Heart right ventricle (tissue), 16 donors: ENCODE results near the gene MEGF10. TPM values are rescaled to one million over a fixed set of nuclear protein-coding genes. Genes with fewer than 3 reads are reported as not detected.

Source experiments
- ATAC-seq, 8 donors: fragments of 200-7000 bp; cut with Tn5 transposase; one replicate each; pipeline ENCODE4 v1.9.1; 2020; ENCODE audit warnings: mild to moderate bottlenecking in 8 of 8, moderate library complexity in 8 of 8, moderate number of reproducible peaks in 1 of 8
- DNase-seq, 2 donors: peaks; one replicate each; pipeline ENCODE4 v3.0.0-alpha.2; 2020
- H3K27ac ChIP-seq, 10 donors: fragments of 200-600 bp; sonication (generic) in 2 of 10; one replicate each; pipeline versions ENCODE4 v1.5.0 to v1.8.0; 2020 to 2022; ENCODE audit warnings: mild to moderate bottlenecking in 3 of 10
- H3K27me3 ChIP-seq, 7 donors: fragments of 200-600 bp; one replicate each; pipeline ENCODE4 v1.8.0; 2021 to 2022; ENCODE audit warnings: mild to moderate bottlenecking in 2 of 7
- H3K36me3 ChIP-seq, 9 donors: fragments of 200-600 bp; sonication (generic) in 1 of 9; one replicate each; pipeline versions ENCODE4 v1.5.0 to v1.8.0; 2020 to 2022; ENCODE audit warnings: mild to moderate bottlenecking in 2 of 9
- H3K4me1 ChIP-seq, 9 donors: fragments of 200-600 bp; sonication (generic) in 1 of 9; one replicate each; pipeline versions ENCODE4 v1.5.0 to v1.8.0; 2020 to 2022; ENCODE audit warnings: mild to moderate bottlenecking in 4 of 9
- H3K4me3 ChIP-seq, 10 donors: fragments of 200-600 bp; sonication (generic) in 2 of 10; one replicate each; pipeline versions ENCODE4 v1.5.0 to v1.8.0; 2020 to 2022; ENCODE audit warnings: mild to moderate bottlenecking in 7 of 10, moderate library complexity in 2 of 10
- H3K9me3 ChIP-seq, 11 donors: fragments of 200-600 bp in 10 of 11; sonication (generic) in 2 of 11; one replicate each; pipeline versions ENCODE4 v1.5.0 to v1.8.0; 2013 to 2022; ENCODE audit warnings: mild to moderate bottlenecking in 2 of 11, control low read depth in 1 of 11, moderate library complexity in 1 of 11
- WGBS, 2 donors: extraction: QIAGEN DNeasy Blood & Tissue Kit; methylation state at CpG; one replicate each; pipeline ENCODE4 v1.1.7; 2013; ENCODE audit warnings: inconsistent platforms in 1 of 2; 5-methylcytosine and 5-hydroxymethylcytosine counted together
- intact Hi-C, 10 donors: fragments of 100-400 bp; cut with DNase I; formaldehyde crosslinking; loops; one replicate each; pipeline versions ENCODE4 v1.11.1 to v1.14.2; 2022
- polyA plus RNA-seq, 2 donors: library from polyadenylated mRNA; stranded (reverse); fragments of 200-250 nt; gene quantifications; one replicate each; pipeline ENCODE4 v1.2.3, GENCODE V29; 2013
- total RNA-seq, 10 donors: library from RNA; stranded (reverse); fragmentation: NEBNext Ultra II Directional in 3 of 10; extraction: Animal tissue kit (Norgen Biotek cat#: 25700) in 3 of 10; gene quantifications; one replicate each; pipeline versions ENCODE4 v1.2.1 to v1.2.4, GENCODE V29; 2021 to 2023
- TF ChIP-seq, protein P1 (sequence below), 9 donors: fragments of 200-600 bp; sonication (generic) in 2 of 9; IDR thresholded peaks; one replicate each; pipeline versions ENCODE4 v1.5.0 to v1.8.0; 2021 to 2022; ENCODE audit warnings: antibody characterized with exemption in 9 of 9, mild to moderate bottlenecking in 5 of 9, moderate library complexity in 1 of 9
- donor health status: Arrhythmogenic right ventricular cardiomyopathy.
- donor health status: ischemic (EF 13 %, LVEDD 7.1; RV severe dilation, severe dysfunction).
- donor health status: healthy with polysubstance abuse.
- donor health status: DM: no; HTN: yes; CAD: no.
- donor health status: DM: no; HTN: no; CAD: no.
- donor health status: ischemic (EF 25% LVEDD 6.9; RV normal size, moderate dysfunction).
- donor health status: ischemic (EF 25% LVEDD 5.7; RV mildly dilated, moderate dysfunction).
- donor health status: healthy.
- donor health status: DM: yes; HTN: yes; CAD: no.
- donor health status: Ischemic cardiomyopathy.
- donor health status: ischemic (EF 35%, LVEDD 5.7; RV mildly dilated, moderate dysfunction).
- donor health status: nonischemic (EF 11% LVEDD 7.7; RV severe dilation, severe dysfunction).
- donor health status: DM: yes; HTN: yes; CAD: no.
- donor health status: PGD.
- donor health status: ischemic (EF 29% LVEDD 5.4; RV normal size, mild dysfunction).
- donor health status: nonischemic (EF 23%, LVEDD 6.1; RV moderate dilation, normal function).

The MEGF10 gene
- total and polyA plus RNA-seq, 12 donors = 0.02 to 1.0 (median 0.24) TPM; not detected in 1

DNA sequence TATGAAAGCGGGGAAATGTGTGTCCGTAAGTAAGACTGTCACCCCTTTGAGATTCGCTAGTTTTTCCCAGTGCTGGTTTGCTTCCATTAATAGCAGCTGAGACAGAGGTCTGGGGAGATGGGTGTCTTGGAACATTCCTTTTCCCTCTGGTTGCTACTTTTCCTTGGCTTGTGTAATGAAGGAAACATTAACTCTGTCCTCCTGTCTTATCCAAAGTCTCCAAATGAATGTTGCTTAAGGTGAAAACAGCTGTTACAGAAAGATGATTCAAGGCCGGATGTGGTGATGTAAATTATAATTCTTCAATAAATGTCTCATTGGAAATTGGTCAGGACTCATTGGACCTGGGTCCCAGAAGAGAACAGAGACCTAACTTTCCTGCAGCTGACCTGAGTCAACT, 50.0 kb downstream of the MEGF10 start:
- intact Hi-C loops = no loop called here
- H3K36me3 ChIP-seq = no peaks in the 10 kb centered on the region
- H3K4me1 ChIP-seq = no peaks in the 10 kb centered on the region
- H3K4me3 ChIP-seq = no peak overlapping the region
- no peak overlapping the region for H3K27ac ChIP-seq
- H3K27me3 ChIP-seq = no peaks in the 10 kb centered on the region
- ATAC-seq (no peak), DNase-seq (no peak)
- WGBS, 2 donors = 90 to 94% methylated on average over 4 of the region's 4 CpGs
- TF ChIP-seq, protein P1, sequence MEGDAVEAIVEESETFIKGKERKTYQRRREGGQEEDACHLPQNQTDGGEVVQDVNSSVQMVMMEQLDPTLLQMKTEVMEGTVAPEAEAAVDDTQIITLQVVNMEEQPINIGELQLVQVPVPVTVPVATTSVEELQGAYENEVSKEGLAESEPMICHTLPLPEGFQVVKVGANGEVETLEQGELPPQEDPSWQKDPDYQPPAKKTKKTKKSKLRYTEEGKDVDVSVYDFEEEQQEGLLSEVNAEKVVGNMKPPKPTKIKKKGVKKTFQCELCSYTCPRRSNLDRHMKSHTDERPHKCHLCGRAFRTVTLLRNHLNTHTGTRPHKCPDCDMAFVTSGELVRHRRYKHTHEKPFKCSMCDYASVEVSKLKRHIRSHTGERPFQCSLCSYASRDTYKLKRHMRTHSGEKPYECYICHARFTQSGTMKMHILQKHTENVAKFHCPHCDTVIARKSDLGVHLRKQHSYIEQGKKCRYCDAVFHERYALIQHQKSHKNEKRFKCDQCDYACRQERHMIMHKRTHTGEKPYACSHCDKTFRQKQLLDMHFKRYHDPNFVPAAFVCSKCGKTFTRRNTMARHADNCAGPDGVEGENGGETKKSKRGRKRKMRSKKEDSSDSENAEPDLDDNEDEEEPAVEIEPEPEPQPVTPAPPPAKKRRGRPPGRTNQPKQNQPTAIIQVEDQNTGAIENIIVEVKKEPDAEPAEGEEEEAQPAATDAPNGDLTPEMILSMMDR (IDR thresholded peaks at IDR 0.05) = no peak
- H3K9me3 ChIP-seq = peaks cover 0 to under 1% (median 0%) of the 10 kb centered on the region in 11 donors

DNA sequence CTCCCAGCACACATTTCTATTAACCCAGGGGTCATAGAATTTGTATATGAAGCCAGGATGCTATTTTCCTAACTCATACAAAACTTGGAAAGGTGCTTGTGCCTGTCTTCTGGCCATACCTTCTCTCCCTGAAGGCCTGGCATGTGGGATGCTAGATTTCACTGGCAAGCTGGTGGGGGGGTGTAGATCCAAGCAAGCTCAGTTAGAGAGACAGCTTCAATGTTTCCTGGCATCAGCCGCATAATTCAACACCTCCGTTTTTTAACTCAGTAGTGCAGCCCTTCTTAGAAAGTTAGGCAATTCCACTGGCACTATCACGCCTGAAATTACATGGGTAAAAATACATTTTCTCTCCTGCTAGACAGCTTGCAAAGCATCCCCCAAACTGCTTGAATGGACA, 51.8 kb downstream of the MEGF10 start:
- intact Hi-C loops = no loop called here
- DNase-seq (no peak), ATAC-seq (no peak)
- Histone ChIP-seq H3K4me1 (no peaks in the 10 kb centered on the region), H3K4me3 (no peak overlapping the region), H3K27me3 (no peaks in the 10 kb centered on the region), H3K27ac (no peak overlapping the region), H3K36me3 (no peaks in the 10 kb centered on the region), H3K9me3 (peaks cover 0 to 3% (median 0%) of the 10 kb centered on the region in 11 donors)
- TF ChIP-seq, protein P1 (IDR thresholded peaks at IDR 0.05) = no peak
- 91 to 98% methylated on average over 3 of the region's 3 CpGs for WGBS, 2 donors

DNA sequence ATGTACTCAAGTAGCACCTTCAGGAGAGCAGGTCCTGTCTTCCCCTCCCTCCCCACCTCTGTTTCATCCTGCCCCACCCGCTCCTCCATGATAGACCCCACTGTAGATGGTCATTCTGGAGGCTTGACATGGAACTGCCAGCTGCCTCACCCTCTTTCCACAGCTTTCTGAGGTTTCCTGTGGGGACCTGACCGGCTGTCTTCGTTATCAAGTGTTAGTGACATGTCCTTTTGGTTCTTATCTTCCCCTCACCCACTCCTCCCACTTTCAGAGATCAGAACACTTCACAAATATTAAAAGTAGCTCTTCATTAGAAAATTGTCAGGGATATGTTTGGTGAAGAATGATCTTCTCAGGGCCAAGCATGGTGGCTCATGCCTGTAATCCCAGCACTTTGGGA, 52.7 kb downstream of the MEGF10 start:
- no peaks in the 10 kb centered on the region for H3K36me3 ChIP-seq
- ATAC-seq (no peak), DNase-seq (no peak)
- H3K4me1 ChIP-seq = no peaks in the 10 kb centered on the region
- H3K4me3 ChIP-seq = no peak overlapping the region
- TF ChIP-seq, protein P1 (IDR thresholded peaks at IDR 0.05) = no peak
- H3K27ac ChIP-seq = no peak overlapping the region
- intact Hi-C loops = no loop called here
- peaks cover 0 to 3% (median 0%) of the 10 kb centered on the region in 11 donors for H3K9me3 ChIP-seq
- WGBS, 2 donors = 44 to 53% methylated on average over 3 of the region's 3 CpGs
- no peaks in the 10 kb centered on the region for H3K27me3 ChIP-seq

DNA sequence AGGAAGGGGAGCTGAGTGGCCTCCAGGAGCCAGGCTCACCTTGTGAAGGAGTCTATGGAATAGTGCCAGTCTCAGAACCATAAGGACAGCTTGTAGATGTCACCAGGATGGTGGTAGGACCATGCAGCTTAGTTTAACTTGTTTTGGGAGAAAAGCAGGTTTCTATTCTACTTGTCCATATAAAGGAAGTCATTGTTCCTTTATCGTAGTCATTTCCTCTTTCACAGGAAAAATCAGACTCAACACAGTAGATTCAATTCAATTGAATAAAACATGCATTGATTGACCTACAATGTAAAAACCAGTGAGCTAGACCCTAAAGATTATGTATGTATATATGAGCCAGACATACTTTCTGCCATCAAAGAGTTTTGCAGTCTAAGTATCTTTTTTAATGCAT, 53.3 kb downstream of the MEGF10 start:
- DNase-seq (no peak), ATAC-seq (no peak)

More for the DNA sequence above, 53.3 kb downstream of the MEGF10 start:
- intact Hi-C loops = no loop called here
- Histone ChIP-seq H3K27me3 (no peaks in the 10 kb centered on the region), H3K4me1 (no peaks in the 10 kb centered on the region), H3K36me3 (no peaks in the 10 kb centered on the region), H3K27ac (no peak overlapping the region), H3K4me3 (no peak overlapping the region), H3K9me3 (peaks cover 0 to 3% (median 0%) of the 10 kb centered on the region in 11 donors)
- TF ChIP-seq, protein P1 (IDR thresholded peaks at IDR 0.05) = no peak
- 37 to 64% methylated on average over 1 of the region's 1 CpG for WGBS, 2 donors
